NB4 (cell line): ENCODE results near the gene ATXN1.

Experiments
- POLR2A ChIP-seq: IDR thresholded peaks from 2 replicates; pipeline ENCODE4 v1.6.1; 2011; ENCODE audit warnings: mild to moderate bottlenecking; ENCODE audit not compliant: insufficient read length; ENCODE audit errors: extremely low read depth
- TF ChIP-seq, protein P1 (sequence below): IDR thresholded peaks from one replicate; pipeline ENCODE4 v1.5.1; 2012; ENCODE audit warnings: low read depth, low read length

GRCh38 chr6:16758163-16758975 lies 2.9 kb downstream of the ATXN1 start:
- TF ChIP-seq POLR2A: no peak
- TF ChIP-seq, protein P1, sequence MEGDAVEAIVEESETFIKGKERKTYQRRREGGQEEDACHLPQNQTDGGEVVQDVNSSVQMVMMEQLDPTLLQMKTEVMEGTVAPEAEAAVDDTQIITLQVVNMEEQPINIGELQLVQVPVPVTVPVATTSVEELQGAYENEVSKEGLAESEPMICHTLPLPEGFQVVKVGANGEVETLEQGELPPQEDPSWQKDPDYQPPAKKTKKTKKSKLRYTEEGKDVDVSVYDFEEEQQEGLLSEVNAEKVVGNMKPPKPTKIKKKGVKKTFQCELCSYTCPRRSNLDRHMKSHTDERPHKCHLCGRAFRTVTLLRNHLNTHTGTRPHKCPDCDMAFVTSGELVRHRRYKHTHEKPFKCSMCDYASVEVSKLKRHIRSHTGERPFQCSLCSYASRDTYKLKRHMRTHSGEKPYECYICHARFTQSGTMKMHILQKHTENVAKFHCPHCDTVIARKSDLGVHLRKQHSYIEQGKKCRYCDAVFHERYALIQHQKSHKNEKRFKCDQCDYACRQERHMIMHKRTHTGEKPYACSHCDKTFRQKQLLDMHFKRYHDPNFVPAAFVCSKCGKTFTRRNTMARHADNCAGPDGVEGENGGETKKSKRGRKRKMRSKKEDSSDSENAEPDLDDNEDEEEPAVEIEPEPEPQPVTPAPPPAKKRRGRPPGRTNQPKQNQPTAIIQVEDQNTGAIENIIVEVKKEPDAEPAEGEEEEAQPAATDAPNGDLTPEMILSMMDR: no peak
